ENCODE results near the gene ANKFY1. TPM values are rescaled to one million over a fixed set of nuclear protein-coding genes. Genes with fewer than 3 reads are reported as not detected.
"Not testable (repeated sequence)": the region's sequence is repeated elsewhere in the genome, so short reads cannot be mapped to it uniquely, and the experiment has no call there.

Gene ANKFY1
- total and polyA plus RNA-seq, 2 experiments from 2014 or later: 18.6 to 32.8 TPM

DNA sequence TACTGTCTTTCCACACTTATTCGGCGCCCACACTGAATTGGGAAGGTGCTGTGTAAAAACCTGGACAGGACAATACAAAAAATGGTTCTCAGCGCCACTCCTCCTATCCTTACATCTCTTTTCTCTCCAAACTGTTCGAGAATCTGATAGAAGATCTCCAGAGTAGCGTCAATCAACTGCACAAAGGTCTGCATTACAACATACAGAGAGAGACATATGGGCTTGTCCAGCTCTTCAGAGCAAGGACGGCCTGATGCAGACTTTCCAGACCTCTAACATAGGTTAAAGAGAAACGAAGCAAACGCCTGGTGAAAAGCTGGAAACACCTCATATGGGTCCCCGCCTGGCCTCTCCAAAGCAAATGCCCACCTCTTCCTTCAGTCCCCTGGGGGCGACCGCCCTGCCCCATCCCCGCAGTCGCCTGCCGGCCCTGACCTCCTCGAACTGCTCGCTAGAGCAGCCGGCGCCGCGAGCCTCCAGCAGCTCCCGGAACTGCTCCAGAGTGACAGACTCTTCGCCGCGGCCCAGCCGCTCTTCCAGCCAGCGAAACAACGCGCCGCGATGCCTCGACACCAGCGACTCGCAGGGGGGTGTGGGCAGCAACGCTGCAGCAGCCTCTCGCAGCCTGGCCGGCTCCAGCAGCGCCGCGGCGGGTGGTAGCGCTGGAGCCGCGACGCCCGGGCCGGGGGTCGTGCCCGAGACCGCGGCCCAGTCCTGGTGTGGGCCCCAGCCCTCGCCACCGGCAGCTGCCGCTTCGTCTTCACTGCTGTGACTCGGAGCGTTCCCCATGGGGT, 121.5 kb downstream of the ANKFY1 start:
- WGBS (ENCODE audit: low lambda C conversion rate, missing lambda C conversion rate): 6% methylated on average over 56 of the region's 56 CpGs
- peak; percentile 69 for DNase-seq (ENCODE audit: low spot score)
- Histone ChIP-seq H3K27me3 (no peaks in the 10 kb centered on the region), H3K4me2 (peak overlapping the region; percentile 84), H2AFZ (no peak overlapping the region), H3K36me3 (replicated peaks; ENCODE audit: insufficient read depth, low read depth) (no peaks in the 10 kb centered on the region), H3K27ac (peak overlapping the region; percentile 89), H4K20me1 (ENCODE audit: insufficient read depth, poor library complexity, severe bottlenecking) (peaks cover 6% of the 10 kb centered on the region), H3K79me2 (peaks cover 67% of the 10 kb centered on the region), H3K4me3 (peak overlapping the region; percentile 67), H3K9me2 (replicated peaks; ENCODE audit: insufficient read depth) (no peaks in the 10 kb centered on the region), H3K4me1 (ENCODE audit: insufficient read depth) (peaks cover 45% of the 10 kb centered on the region), H3K9me3 (ENCODE audit: low read depth) (no peaks in the 10 kb centered on the region)
- TF ChIP-seq, protein P1, sequence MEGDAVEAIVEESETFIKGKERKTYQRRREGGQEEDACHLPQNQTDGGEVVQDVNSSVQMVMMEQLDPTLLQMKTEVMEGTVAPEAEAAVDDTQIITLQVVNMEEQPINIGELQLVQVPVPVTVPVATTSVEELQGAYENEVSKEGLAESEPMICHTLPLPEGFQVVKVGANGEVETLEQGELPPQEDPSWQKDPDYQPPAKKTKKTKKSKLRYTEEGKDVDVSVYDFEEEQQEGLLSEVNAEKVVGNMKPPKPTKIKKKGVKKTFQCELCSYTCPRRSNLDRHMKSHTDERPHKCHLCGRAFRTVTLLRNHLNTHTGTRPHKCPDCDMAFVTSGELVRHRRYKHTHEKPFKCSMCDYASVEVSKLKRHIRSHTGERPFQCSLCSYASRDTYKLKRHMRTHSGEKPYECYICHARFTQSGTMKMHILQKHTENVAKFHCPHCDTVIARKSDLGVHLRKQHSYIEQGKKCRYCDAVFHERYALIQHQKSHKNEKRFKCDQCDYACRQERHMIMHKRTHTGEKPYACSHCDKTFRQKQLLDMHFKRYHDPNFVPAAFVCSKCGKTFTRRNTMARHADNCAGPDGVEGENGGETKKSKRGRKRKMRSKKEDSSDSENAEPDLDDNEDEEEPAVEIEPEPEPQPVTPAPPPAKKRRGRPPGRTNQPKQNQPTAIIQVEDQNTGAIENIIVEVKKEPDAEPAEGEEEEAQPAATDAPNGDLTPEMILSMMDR (IDR thresholded peaks at IDR 0.05; ENCODE audit: poor library complexity): no peak
- TF ChIP-seq EZH2phosphoT487 (IDR thresholded peaks at IDR 0.05; ENCODE audit: low read depth, severe bottlenecking, unreplicated experiment) (no peak), EZH2 (IDR thresholded peaks at IDR 0.05; ENCODE audit: borderline replicate concordance) (no peak)

DNA sequence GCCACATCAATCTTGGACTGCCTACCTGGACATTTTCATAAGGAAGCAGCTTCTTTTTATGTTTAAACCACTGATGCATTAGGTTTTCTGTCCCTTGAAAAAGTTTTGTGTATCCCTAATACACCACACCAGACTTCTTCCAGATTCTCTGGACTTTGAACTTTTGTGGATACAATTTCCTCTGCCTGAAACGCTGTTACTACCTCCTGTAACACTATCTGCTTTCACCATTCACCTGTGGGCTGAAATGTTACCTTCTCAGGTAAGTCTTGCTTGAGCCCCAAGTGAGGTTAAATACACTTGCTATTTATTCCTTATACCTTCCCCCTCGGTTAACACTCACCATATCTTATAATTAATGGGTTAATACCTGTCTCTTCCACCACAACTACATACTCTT, 123.7 kb downstream of the ANKFY1 start:
- peak overlapping the region; percentile 84 for H3K4me2 ChIP-seq
- H3K27ac ChIP-seq: peak overlapping the region; percentile 89
- no peaks in the 10 kb centered on the region for H3K36me3 ChIP-seq (replicated peaks; ENCODE audit: insufficient read depth, low read depth)
- no peaks in the 10 kb centered on the region for H3K9me2 ChIP-seq (replicated peaks; ENCODE audit: insufficient read depth)
- TF ChIP-seq, protein P1 (IDR thresholded peaks at IDR 0.05; ENCODE audit: poor library complexity): no peak
- TF ChIP-seq EZH2phosphoT487 (IDR thresholded peaks at IDR 0.05; ENCODE audit: low read depth, severe bottlenecking, unreplicated experiment) (no peak), EZH2 (IDR thresholded peaks at IDR 0.05; ENCODE audit: borderline replicate concordance) (no peak)
- no peak overlapping the region for H2AFZ ChIP-seq
- peaks cover 74% of the 10 kb centered on the region for H3K79me2 ChIP-seq
- H3K4me1 ChIP-seq (ENCODE audit: insufficient read depth): peaks cover 43% of the 10 kb centered on the region
- no peak for DNase-seq (ENCODE audit: low spot score)
- no peaks in the 10 kb centered on the region for H3K9me3 ChIP-seq (ENCODE audit: low read depth)
- H4K20me1 ChIP-seq (ENCODE audit: insufficient read depth, poor library complexity, severe bottlenecking): peaks cover 12% of the 10 kb centered on the region
- H3K4me3 ChIP-seq: no peak overlapping the region
- H3K27me3 ChIP-seq: no peaks in the 10 kb centered on the region
- 76% methylated on average over 2 of the region's 2 CpGs for WGBS (ENCODE audit: low lambda C conversion rate, missing lambda C conversion rate)

DNA sequence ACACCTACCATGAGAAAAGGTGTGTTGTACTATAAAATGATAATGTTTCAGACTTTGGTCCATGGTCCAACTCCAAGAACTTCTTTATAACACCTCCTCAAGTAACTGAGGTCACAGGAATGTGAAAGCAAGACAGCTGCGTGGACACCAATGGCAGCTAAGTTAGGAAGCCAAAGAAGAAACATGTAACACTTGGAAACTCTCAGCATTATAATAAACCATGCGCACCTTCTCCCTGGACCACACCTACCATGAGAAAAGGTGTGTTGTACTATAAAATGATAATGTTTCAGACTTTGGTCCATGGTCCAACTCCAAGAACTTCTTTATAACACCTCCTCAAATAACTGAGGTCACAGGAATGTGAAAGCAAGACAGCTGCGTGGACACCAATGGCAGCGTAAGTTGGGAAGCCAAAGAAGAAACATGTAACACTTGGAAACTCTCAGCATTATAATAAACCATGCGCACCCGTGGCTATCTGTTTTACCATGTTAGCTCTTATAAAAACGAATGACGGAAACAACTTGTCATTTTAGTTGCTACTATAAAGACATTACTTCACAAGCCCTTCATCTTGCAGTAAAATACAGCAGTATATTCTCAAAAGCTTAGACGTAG, 124.8 kb downstream of the ANKFY1 start:
- H3K4me1 ChIP-seq (ENCODE audit: insufficient read depth): peaks cover 36% of the 10 kb centered on the region
- H3K27me3 ChIP-seq; H3K9me3 ChIP-seq (ENCODE audit: low read depth); DNase-seq (ENCODE audit: low spot score); H3K36me3 ChIP-seq (replicated peaks; ENCODE audit: insufficient read depth, low read depth); H2AFZ ChIP-seq; H3K4me3 ChIP-seq; H3K9me2 ChIP-seq (replicated peaks; ENCODE audit: insufficient read depth): not testable (repeated sequence)
- WGBS (ENCODE audit: low lambda C conversion rate, missing lambda C conversion rate): 86% methylated on average over 9 of the region's 9 CpGs
- peaks cover 23% of the 10 kb centered on the region for H4K20me1 ChIP-seq (ENCODE audit: insufficient read depth, poor library complexity, severe bottlenecking)
- peak overlapping the region; percentile 89 for H3K27ac ChIP-seq
- peak overlapping the region; percentile 84 for H3K4me2 ChIP-seq
- peaks cover 82% of the 10 kb centered on the region for H3K79me2 ChIP-seq

DNA sequence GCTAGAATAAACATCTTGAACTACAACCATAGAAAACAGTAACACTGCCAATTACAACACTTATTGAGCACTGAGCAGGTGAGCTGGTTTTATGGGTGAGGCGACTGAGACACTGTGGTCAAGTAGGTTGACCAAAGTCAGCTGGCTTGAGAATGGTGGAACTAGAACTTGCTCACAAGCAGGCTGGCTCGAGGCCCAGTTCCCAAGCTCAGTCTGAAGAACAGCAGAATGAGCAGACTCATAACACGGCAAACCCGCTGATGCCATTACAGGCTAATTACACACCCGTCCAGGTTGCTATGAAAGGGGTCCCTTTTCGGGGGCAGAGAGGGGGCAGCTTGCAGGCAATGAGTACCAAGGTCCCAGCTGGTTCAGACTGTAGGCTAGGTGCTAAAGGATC, 127.4 kb downstream of the ANKFY1 start:
- Histone ChIP-seq H3K27ac (no peak overlapping the region), H3K79me2 (peaks cover 92% of the 10 kb centered on the region), H3K4me1 (ENCODE audit: insufficient read depth) (peaks cover 31% of the 10 kb centered on the region), H3K36me3 (replicated peaks; ENCODE audit: insufficient read depth, low read depth) (no peaks in the 10 kb centered on the region), H3K9me3 (ENCODE audit: low read depth) (no peaks in the 10 kb centered on the region), H3K4me2 (no peak overlapping the region), H4K20me1 (ENCODE audit: insufficient read depth, poor library complexity, severe bottlenecking) (peaks cover 33% of the 10 kb centered on the region), H2AFZ (no peak overlapping the region), H3K9me2 (replicated peaks; ENCODE audit: insufficient read depth) (no peaks in the 10 kb centered on the region), H3K4me3 (no peak overlapping the region), H3K27me3 (no peaks in the 10 kb centered on the region)
- WGBS (ENCODE audit: low lambda C conversion rate, missing lambda C conversion rate): 95% methylated on average over 6 of the region's 6 CpGs
- TF ChIP-seq EZH2 (IDR thresholded peaks at IDR 0.05; ENCODE audit: borderline replicate concordance) (no peak), EZH2phosphoT487 (IDR thresholded peaks at IDR 0.05; ENCODE audit: low read depth, severe bottlenecking, unreplicated experiment) (no peak)
- TF ChIP-seq, protein P1 (IDR thresholded peaks at IDR 0.05; ENCODE audit: poor library complexity): no peak
- no peak for DNase-seq (ENCODE audit: low spot score)

Measured in hepatocyte (in vitro differentiated cells).